ENCODE results near the gene NRXN2. TPM values are rescaled to one million over a fixed set of nuclear protein-coding genes. Genes with fewer than 3 reads are reported as not detected.

The NRXN2 gene
- total and polyA plus RNA-seq, 4 donors: 0.17 to 2.8 (median 1.4) TPM

- TF ChIP-seq ZBTB33 (IDR thresholded peaks at IDR 0.05): no peak
- TF ChIP-seq NR2F2 (IDR thresholded peaks at IDR 0.05): no peak
- TF ChIP-seq RXRA (IDR thresholded peaks at IDR 0.05): no peak
- TF ChIP-seq FOXA2 (IDR thresholded peaks at IDR 0.05): no peak
- TF ChIP-seq EGR1 (IDR thresholded peaks at IDR 0.05; ENCODE audit: low read depth in 2 of 2): no peak
- no peak for TF ChIP-seq HNF4G (IDR thresholded peaks at IDR 0.05)
- TF ChIP-seq GABPA (IDR thresholded peaks at IDR 0.05 in 1 of 2, conservative IDR thresholded peaks at IDR 0.05 in 1 of 2): no peak
- no peak for TF ChIP-seq TAF1 (conservative IDR thresholded peaks at IDR 0.05)
- H3K9ac ChIP-seq (ENCODE audit: low read depth in 1 of 2, low read length in 2 of 2): no peak overlapping the region
Measured at GRCh38 chr11:64637334-64638017, 85.5 kb downstream of the NRXN2 start.

GRCh38 chr11:64633555-64634159 lies 89.3 kb downstream of the NRXN2 start:
- WGBS: 84% methylated on average over 7 of the region's 7 CpGs
- DNase-seq (ENCODE audit: low spot score): no peak
- TF ChIP-seq FOXA2 (IDR thresholded peaks at IDR 0.05): no peak
- TF ChIP-seq MAX (IDR thresholded peaks at IDR 0.05): no peak
- no peak for TF ChIP-seq GABPA (IDR thresholded peaks at IDR 0.05 in 1 of 2, conservative IDR thresholded peaks at IDR 0.05 in 1 of 2)
- TF ChIP-seq JUND (IDR thresholded peaks at IDR 0.05): no peak
- no peak for TF ChIP-seq NR2F2 (IDR thresholded peaks at IDR 0.05)
- no peak for TF ChIP-seq HNF4G (IDR thresholded peaks at IDR 0.05)
- no peak for TF ChIP-seq RXRA (IDR thresholded peaks at IDR 0.05)
- no peaks in the 10 kb centered on the region for H3K4me1 ChIP-seq (ENCODE audit: control insufficient read depth in 4 of 4, insufficient read depth in 4 of 4, low read length in 3 of 4)
- H3K27ac ChIP-seq (ENCODE audit: low read depth in 1 of 2, low read length in 2 of 2): no peak overlapping the region
- H3K9ac ChIP-seq (ENCODE audit: low read depth in 1 of 2, low read length in 2 of 2): no peak overlapping the region
- H3K9me3 ChIP-seq (ENCODE audit: control insufficient read depth in 4 of 4, low read length in 3 of 4): no peaks in the 10 kb centered on the region
- H3K27me3 ChIP-seq (ENCODE audit: control insufficient read depth in 4 of 4, insufficient read depth in 4 of 4, low read length in 3 of 4): no peaks in the 10 kb centered on the region
- no peaks in the 10 kb centered on the region for H3K36me3 ChIP-seq (ENCODE audit: control insufficient read depth in 4 of 4, insufficient read depth in 3 of 4, low read depth in 1 of 4, low read length in 3 of 4)
- H3K4me3 ChIP-seq (ENCODE audit: low read depth in 1 of 3, low read length in 3 of 3): no peak overlapping the region

More at GRCh38 chr11:64637334-64638017, 85.5 kb downstream of the NRXN2 start:
- Histone ChIP-seq H3K27ac (ENCODE audit: low read depth in 1 of 2, low read length in 2 of 2) (no peak overlapping the region), H3K9me3 (ENCODE audit: control insufficient read depth in 4 of 4, low read length in 3 of 4) (no peaks in the 10 kb centered on the region), H3K4me3 (ENCODE audit: low read depth in 1 of 3, low read length in 3 of 3) (no peak overlapping the region), H3K36me3 (ENCODE audit: control insufficient read depth in 4 of 4, insufficient read depth in 3 of 4, low read depth in 1 of 4, low read length in 3 of 4) (no peaks in the 10 kb centered on the region), H3K27me3 (ENCODE audit: control insufficient read depth in 4 of 4, insufficient read depth in 4 of 4, low read length in 3 of 4) (peaks cover 0 to 5% (median 3%) of the 10 kb centered on the region in 4 donors), H3K4me1 (ENCODE audit: control insufficient read depth in 4 of 4, insufficient read depth in 4 of 4, low read length in 3 of 4) (no peaks in the 10 kb centered on the region)
- no peak for DNase-seq (ENCODE audit: low spot score)
- WGBS: 51% methylated on average over 15 of the region's 15 CpGs

- 94% methylated on average over 10 of the region's 10 CpGs for WGBS
- no peaks in the 10 kb centered on the region for H3K36me3 ChIP-seq (ENCODE audit: control insufficient read depth in 4 of 4, insufficient read depth in 3 of 4, low read depth in 1 of 4, low read length in 3 of 4)
- TF ChIP-seq TAF1 (conservative IDR thresholded peaks at IDR 0.05) (no peak), HNF4G (IDR thresholded peaks at IDR 0.05) (no peak), SP1 (IDR thresholded peaks at IDR 0.05) (no peak), RAD21 (IDR thresholded peaks at IDR 0.05) (no peak), YY1 (IDR thresholded peaks at IDR 0.05) (no peak), MAX (IDR thresholded peaks at IDR 0.05) (no peak), CTCF (IDR thresholded peaks at IDR 0.05; ENCODE audit: low read depth, low read length, missing input control) (no peak), FOXA1 (IDR thresholded peaks at IDR 0.05) (no peak), GABPA (IDR thresholded peaks at IDR 0.05 in 1 of 2, conservative IDR thresholded peaks at IDR 0.05 in 1 of 2) (no peak), ZBTB33 (IDR thresholded peaks at IDR 0.05) (no peak), JUND (IDR thresholded peaks at IDR 0.05) (no peak), ATF3 (IDR thresholded peaks at IDR 0.05) (no peak), HNF4A (conservative IDR thresholded peaks at IDR 0.05) (no peak)
- H3K4me3 ChIP-seq (ENCODE audit: low read depth in 1 of 3, low read length in 3 of 3): no peak overlapping the region
- no peak overlapping the region for H3K27ac ChIP-seq (ENCODE audit: low read depth in 1 of 2, low read length in 2 of 2)
- H3K4me1 ChIP-seq (ENCODE audit: control insufficient read depth in 4 of 4, insufficient read depth in 4 of 4, low read length in 3 of 4): no peaks in the 10 kb centered on the region
- no peaks in the 10 kb centered on the region for H3K9me3 ChIP-seq (ENCODE audit: control insufficient read depth in 4 of 4, low read length in 3 of 4)
- H3K9ac ChIP-seq (ENCODE audit: low read depth in 1 of 2, low read length in 2 of 2): no peak overlapping the region
- no peaks in the 10 kb centered on the region for H3K27me3 ChIP-seq (ENCODE audit: control insufficient read depth in 4 of 4, insufficient read depth in 4 of 4, low read length in 3 of 4)
- DNase-seq (ENCODE audit: low spot score): no peak
Measured at GRCh38 chr11:64632654-64633053, 90.3 kb downstream of the NRXN2 start.

Data from liver (tissue), 9 donors.